Upper lobe of right lung (tissue), 1 donor: ENCODE data around the gene DONSON. TPM values are rescaled to one million over a fixed set of nuclear protein-coding genes. Genes with fewer than 3 reads are reported as not detected.

ENCODE experiments used
- ATAC-seq: fragments of 200-7000 bp; cut with Tn5 transposase; one replicate; pipeline ENCODE4 v1.9.1; 2020; ENCODE audit warnings: mild to moderate bottlenecking, moderate library complexity
- DNase-seq: peaks from one replicate; pipeline ENCODE4 v3.0.0-alpha.2; 2020
- H3K27ac ChIP-seq: fragments of 200-600 bp; one replicate; pipeline ENCODE4 v1.8.0; 2022
- H3K27me3 ChIP-seq: fragments of 200-600 bp; one replicate; pipeline ENCODE4 v1.8.0; 2022; ENCODE audit warnings: mild to moderate bottlenecking
- H3K36me3 ChIP-seq: fragments of 200-600 bp; one replicate; pipeline ENCODE4 v1.8.0; 2022
- H3K4me1 ChIP-seq: fragments of 200-600 bp; one replicate; pipeline ENCODE4 v1.8.0; 2022
- H3K4me3 ChIP-seq: fragments of 200-600 bp; one replicate; pipeline ENCODE4 v1.8.0; 2022; ENCODE audit warnings: mild to moderate bottlenecking
- H3K9me3 ChIP-seq: fragments of 200-600 bp; one replicate; pipeline ENCODE4 v1.8.0; 2022
- intact Hi-C: fragments of 100-400 bp; cut with DNase I; formaldehyde crosslinking; loops from one replicate; pipeline ENCODE4 v1.11.0; 2022
- total RNA-seq: library from RNA; stranded (reverse); fragmentation: NEBNext Ultra II Directional; extraction: Animal tissue kit (Norgen Biotek cat#: 25700); gene quantifications from one replicate; pipeline ENCODE4 v1.2.1, GENCODE V29; 2021
- TF ChIP-seq, protein P1 (sequence below): fragments of 200-600 bp; IDR thresholded peaks from one replicate; pipeline ENCODE4 v1.8.0; 2022; ENCODE audit warnings: antibody characterized with exemption
- donor health status: DM: no; HTN: yes; CAD: no; lungs with severe emphysema.

The DONSON gene
- total RNA-seq, 1 donor from 2014 or later: 4.4 TPM

DNA sequence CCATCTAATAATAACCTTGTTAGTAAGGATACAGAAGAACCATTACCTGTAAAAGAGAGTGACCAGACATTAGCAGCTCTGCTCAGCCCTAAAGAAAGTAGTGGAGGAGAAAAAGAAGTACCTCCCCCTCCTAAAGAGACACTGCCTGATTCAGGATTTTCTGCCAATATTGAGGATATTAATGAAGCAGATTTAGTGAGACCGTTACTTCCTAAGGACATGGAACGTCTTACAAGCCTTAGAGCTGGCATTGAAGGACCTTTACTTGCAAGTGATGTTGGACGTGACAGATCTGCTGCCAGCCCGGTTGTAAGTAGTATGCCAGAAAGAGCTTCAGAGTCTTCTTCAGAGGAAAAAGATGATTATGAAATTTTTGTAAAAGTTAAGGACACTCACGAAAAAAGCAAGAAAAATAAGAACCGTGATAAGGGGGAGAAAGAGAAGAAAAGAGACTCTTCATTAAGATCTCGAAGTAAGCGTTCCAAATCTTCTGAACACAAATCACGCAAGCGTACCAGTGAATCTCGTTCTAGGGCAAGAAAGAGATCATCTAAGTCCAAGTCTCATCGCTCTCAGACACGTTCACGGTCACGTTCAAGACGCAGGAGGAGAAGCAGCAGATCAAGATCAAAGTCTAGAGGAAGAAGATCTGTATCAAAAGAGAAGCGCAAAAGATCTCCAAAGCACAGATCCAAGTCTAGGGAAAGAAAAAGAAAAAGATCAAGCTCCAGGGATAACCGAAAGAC lies 34.1 kb downstream of the DONSON start:
- Histone ChIP-seq H3K9me3 (no peaks in the 10 kb centered on the region), H3K27me3 (no peaks in the 10 kb centered on the region), H3K4me1 (peaks cover 12% of the 10 kb centered on the region), H3K36me3 (peaks cover 98% of the 10 kb centered on the region), H3K27ac (no peak overlapping the region), H3K4me3 (no peak overlapping the region)
- TF ChIP-seq, protein P1, sequence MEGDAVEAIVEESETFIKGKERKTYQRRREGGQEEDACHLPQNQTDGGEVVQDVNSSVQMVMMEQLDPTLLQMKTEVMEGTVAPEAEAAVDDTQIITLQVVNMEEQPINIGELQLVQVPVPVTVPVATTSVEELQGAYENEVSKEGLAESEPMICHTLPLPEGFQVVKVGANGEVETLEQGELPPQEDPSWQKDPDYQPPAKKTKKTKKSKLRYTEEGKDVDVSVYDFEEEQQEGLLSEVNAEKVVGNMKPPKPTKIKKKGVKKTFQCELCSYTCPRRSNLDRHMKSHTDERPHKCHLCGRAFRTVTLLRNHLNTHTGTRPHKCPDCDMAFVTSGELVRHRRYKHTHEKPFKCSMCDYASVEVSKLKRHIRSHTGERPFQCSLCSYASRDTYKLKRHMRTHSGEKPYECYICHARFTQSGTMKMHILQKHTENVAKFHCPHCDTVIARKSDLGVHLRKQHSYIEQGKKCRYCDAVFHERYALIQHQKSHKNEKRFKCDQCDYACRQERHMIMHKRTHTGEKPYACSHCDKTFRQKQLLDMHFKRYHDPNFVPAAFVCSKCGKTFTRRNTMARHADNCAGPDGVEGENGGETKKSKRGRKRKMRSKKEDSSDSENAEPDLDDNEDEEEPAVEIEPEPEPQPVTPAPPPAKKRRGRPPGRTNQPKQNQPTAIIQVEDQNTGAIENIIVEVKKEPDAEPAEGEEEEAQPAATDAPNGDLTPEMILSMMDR: no peak
- ATAC-seq: no peak
- intact Hi-C loops: no loop called here
- no peak for DNase-seq

DNA sequence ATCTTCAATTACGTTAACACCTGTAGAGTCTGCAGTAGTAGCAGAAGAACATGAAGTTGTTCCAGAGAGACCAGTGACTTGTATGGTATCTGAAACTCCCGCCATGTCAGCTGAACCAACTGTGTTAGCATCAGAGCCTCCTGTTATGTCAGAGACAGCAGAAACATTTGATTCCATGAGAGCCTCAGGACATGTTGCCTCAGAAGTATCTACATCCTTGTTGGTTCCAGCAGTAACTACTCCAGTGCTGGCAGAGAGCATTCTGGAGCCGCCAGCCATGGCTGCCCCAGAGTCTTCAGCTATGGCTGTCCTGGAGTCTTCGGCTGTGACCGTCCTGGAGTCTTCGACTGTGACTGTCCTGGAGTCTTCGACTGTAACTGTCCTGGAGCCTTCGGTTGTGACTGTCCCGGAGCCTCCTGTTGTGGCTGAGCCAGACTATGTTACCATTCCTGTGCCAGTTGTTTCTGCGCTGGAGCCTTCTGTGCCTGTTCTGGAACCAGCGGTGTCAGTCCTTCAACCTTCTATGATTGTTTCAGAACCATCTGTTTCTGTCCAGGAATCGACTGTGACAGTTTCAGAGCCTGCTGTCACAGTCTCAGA lies 35.4 kb downstream of the DONSON start:
- DNase-seq (no peak), ATAC-seq (peak; percentile 21)
- H3K9me3 ChIP-seq: no peaks in the 10 kb centered on the region
- TF ChIP-seq, protein P1: no peak
- intact Hi-C loops: no loop called here
- H3K36me3 ChIP-seq: peaks cover 98% of the 10 kb centered on the region
- no peak overlapping the region for H3K4me3 ChIP-seq
- no peak overlapping the region for H3K27ac ChIP-seq
- no peaks in the 10 kb centered on the region for H3K27me3 ChIP-seq
- peaks cover 12% of the 10 kb centered on the region for H3K4me1 ChIP-seq

DNA sequence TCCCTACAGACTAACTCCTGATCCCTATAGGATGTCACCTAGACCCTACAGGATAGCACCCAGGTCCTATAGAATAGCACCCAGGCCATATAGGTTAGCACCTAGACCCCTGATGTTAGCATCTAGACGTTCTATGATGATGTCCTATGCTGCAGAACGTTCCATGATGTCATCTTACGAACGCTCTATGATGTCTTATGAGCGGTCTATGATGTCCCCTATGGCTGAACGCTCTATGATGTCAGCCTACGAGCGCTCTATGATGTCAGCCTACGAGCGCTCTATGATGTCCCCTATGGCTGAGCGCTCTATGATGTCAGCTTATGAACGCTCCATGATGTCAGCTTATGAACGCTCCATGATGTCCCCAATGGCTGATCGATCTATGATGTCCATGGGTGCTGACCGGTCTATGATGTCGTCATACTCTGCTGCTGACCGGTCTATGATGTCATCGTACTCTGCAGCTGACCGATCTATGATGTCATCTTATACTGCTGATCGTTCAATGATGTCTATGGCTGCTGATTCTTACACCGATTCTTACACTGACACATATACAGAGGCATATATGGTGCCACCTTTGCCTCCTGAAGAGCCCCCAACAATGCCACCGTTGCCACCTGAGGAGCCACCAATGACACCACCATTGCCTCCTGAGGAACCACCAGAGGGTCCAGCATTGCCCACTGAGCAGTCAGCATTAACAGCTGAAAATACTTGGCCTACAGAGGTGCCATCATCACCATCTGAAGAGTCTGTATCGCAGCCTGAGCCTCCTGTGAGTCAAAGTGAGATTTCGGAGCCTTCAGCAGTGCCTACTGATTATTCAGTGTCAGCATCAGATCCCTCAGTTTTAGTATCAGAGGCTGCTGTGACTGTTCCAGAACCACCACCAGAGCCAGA lies 36.1 kb downstream of the DONSON start:
- intact Hi-C loops: no loop called here
- no peaks in the 10 kb centered on the region for H3K9me3 ChIP-seq
- no peak overlapping the region for H3K27ac ChIP-seq
- TF ChIP-seq, protein P1: no peak
- H3K27me3 ChIP-seq: no peaks in the 10 kb centered on the region
- peaks cover 12% of the 10 kb centered on the region for H3K4me1 ChIP-seq
- peaks cover 98% of the 10 kb centered on the region for H3K36me3 ChIP-seq
- no peak overlapping the region for H3K4me3 ChIP-seq
- DNase-seq: no peak
- ATAC-seq: peak; percentile 23

DNA sequence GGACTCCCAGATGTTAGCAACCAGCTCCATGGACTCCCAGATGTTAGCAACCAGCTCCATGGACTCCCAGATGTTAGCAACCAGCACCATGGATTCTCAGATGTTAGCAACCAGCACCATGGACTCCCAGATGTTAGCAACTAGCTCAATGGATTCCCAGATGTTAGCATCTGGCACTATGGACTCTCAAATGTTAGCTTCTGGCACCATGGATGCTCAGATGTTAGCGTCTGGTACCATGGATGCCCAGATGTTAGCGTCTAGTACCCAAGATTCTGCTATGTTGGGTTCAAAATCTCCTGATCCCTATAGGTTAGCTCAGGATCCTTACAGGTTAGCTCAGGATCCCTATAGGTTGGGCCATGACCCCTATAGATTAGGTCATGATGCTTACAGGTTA lies 36.8 kb downstream of the DONSON start:
- Histone ChIP-seq H3K4me3 (no peak overlapping the region), H3K27ac (no peak overlapping the region), H3K27me3 (no peaks in the 10 kb centered on the region), H3K36me3 (peaks cover 98% of the 10 kb centered on the region), H3K4me1 (peaks cover 15% of the 10 kb centered on the region), H3K9me3 (no peaks in the 10 kb centered on the region)
- intact Hi-C loops: no loop called here
- DNase-seq (no peak), ATAC-seq (no peak)
- TF ChIP-seq, protein P1: no peak

DNA sequence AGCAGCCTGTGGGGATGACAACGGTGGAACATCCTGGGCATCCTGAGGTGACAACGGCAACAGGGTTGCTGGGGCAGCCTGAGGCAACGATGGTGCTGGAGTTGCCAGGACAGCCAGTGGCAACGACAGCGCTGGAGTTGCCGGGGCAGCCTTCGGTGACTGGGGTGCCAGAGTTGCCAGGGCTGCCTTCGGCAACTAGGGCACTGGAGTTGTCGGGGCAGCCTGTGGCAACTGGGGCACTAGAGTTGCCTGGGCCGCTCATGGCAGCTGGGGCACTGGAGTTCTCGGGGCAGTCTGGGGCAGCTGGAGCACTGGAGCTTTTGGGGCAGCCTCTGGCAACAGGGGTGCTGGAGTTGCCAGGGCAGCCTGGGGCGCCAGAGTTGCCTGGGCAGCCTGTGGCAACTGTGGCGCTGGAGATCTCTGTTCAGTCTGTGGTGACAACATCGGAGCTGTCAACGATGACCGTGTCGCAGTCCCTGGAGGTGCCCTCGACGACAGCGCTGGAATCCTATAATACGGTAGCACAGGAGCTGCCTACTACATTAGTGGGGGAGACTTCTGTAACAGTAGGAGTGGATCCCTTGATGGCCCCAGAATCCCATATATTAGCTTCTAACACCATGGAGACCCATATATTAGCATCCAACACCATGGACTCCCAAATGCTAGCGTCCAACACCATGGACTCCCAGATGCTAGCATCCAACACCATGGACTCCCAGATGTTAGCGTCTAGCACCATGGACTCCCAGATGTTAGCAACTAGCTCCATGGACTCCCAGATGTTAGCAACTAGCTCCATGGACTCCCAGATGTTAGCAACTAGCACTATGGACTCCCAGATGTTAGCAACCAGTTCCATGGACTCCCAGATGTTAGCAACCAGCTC lies 37.5 kb downstream of the DONSON start:
- no peak overlapping the region for H3K4me3 ChIP-seq
- DNase-seq: no peak
- peak; percentile 26 for ATAC-seq
- intact Hi-C loops: no loop called here
- H3K27ac ChIP-seq: no peak overlapping the region
- H3K9me3 ChIP-seq: no peaks in the 10 kb centered on the region
- TF ChIP-seq, protein P1: no peak
- H3K4me1 ChIP-seq: peaks cover 18% of the 10 kb centered on the region
- no peaks in the 10 kb centered on the region for H3K27me3 ChIP-seq
- peaks cover 98% of the 10 kb centered on the region for H3K36me3 ChIP-seq
